HCT116 (cell line): Measurements from ENCODE around the gene PIK3R1. TPM values are rescaled to one million over a fixed set of nuclear protein-coding genes. Genes with fewer than 3 reads are reported as not detected.

Experiments
- ATAC-seq: fragments of 200-7000 bp; cut with Tn5 transposase; 2 replicates; pipeline ENCODE4 v1.9.1; 2020; ENCODE audit warnings: mild to moderate bottlenecking, moderate library complexity
- BruUV-seq: library from RNA; stranded (reverse); fragments of 400-500 nt; replicated peaks from 2 replicates; lab custom pipeline; 2021; lab: Mats Ljungman, UMichigan
- CTCF ChIA-PET: fragments of 300-600 bp; sonication (Branson Sonifier 250); formaldehyde crosslinking; loops from one replicate; lab custom pipeline; 2021; ENCODE audit warnings: antibody characterized with exemption; lab: Charles Lee
- POLR2A ChIA-PET: fragments of 300-600, 350-600 bp; sonication (Branson Sonifier 250); formaldehyde crosslinking; loops from one replicate; lab custom pipeline; 2021; ENCODE audit warnings: antibody characterized with exemption; lab: Charles Lee
- RAD21 ChIA-PET, 2 experiments: fragments of 300-600 bp; sonication (Branson Sonifier 250); formaldehyde crosslinking; loops; one replicate each; lab custom pipeline; 2023; ENCODE audit warnings: low total read pairs in 2 of 2; ENCODE audit not compliant: uncharacterized antibody in 2 of 2, unreplicated experiment in 2 of 2, low non-redundant PET in 1 of 2; lab: Charles Lee
- DNase-seq: peaks from one replicate; pipeline ENCODE4 v3.0.0-alpha.2; 2010; ENCODE audit warnings: low read depth, low spot score
- H2AFZ ChIP-seq: fragments of 200-600 bp; shearing (Covaris generic), sonication (generic); 2 replicates; pipeline ENCODE4 v1.6.1; 2017; ENCODE audit warnings: low read depth, mixed run types, mixed read lengths, antibody characterized with exemption, low read length; ENCODE audit not compliant: poor library complexity, severe bottlenecking
- H3K27ac ChIP-seq: 2 replicates; pipeline ENCODE4 v1.5.1; 2012; ENCODE audit warnings: low read depth, low read length
- H3K27me3 ChIP-seq: fragments of 200-600 bp; sonication (generic); 2 replicates; pipeline ENCODE4 v1.6.1; 2016; ENCODE audit warnings: mixed run types, low read length, mixed read lengths; ENCODE audit not compliant: insufficient read depth
- H3K36me3 ChIP-seq, 2 experiments: fragments of 200-500 bp in 1 of 2; fragments of 200-600 bp in 1 of 2; sonication (Bioruptor generic) in 1 of 2; sonication (generic) in 1 of 2; 2 replicates each; pipeline versions ENCODE4 v1.5.1 to v1.6.1; 2014 to 2016; ENCODE audit warnings: low read length in 2 of 2, inconsistent platforms in 1 of 2, mixed read lengths in 1 of 2, mixed run types in 1 of 2; ENCODE audit not compliant: insufficient read depth in 2 of 2, control insufficient read depth in 1 of 2
- H3K4me1 ChIP-seq, 2 experiments: fragments of 200-600 bp in 1 of 2; sonication (generic) in 1 of 2; 2 replicates each; pipeline versions ENCODE4 v1.5.1 to v1.6.1; 2012 to 2017; ENCODE audit warnings: low read length in 2 of 2, inconsistent platforms in 1 of 2, mild to moderate bottlenecking in 1 of 2, mixed read lengths in 1 of 2, mixed run types in 1 of 2, moderate library complexity in 1 of 2; ENCODE audit not compliant: insufficient read depth in 2 of 2, control insufficient read depth in 1 of 2
- H3K4me2 ChIP-seq: fragments of 200-600 bp; sonication (generic); 2 replicates; pipeline ENCODE4 v1.6.1; 2017; ENCODE audit warnings: mixed run types, low read length, mixed read lengths
- H3K4me3 ChIP-seq, 2 experiments: fragments of 200-600 bp in 1 of 2; sonication (generic) in 1 of 2; replicated peaks in 1 of 2; 2 replicates each; pipeline ENCODE4 v1.5.1; 2011 to 2016; ENCODE audit warnings: low read length in 2 of 2, control low read depth in 1 of 2, low read depth in 1 of 2, mild to moderate bottlenecking in 1 of 2, mixed read lengths in 1 of 2, mixed run types in 1 of 2
- H3K79me2 ChIP-seq: fragments of 200-600 bp; sonication (generic); 2 replicates; pipeline ENCODE4 v1.6.1; 2017; ENCODE audit warnings: mild to moderate bottlenecking, mixed run types, low read length, moderate library complexity, mixed read lengths; ENCODE audit not compliant: insufficient read depth
- H3K9ac ChIP-seq: fragments of 200-600 bp; sonication (generic); 2 replicates; pipeline ENCODE4 v1.6.1; 2016; ENCODE audit warnings: low read length, mixed read lengths
- H3K9me2 ChIP-seq: fragments of 200-600 bp; sonication (generic), shearing (Covaris generic); 2 replicates; pipeline ENCODE4 v1.6.1; 2017; ENCODE audit warnings: mixed run types, mild to moderate bottlenecking, moderate library complexity; ENCODE audit not compliant: insufficient read depth
- H3K9me3 ChIP-seq, 2 experiments: fragments of 200-500 bp in 1 of 2; fragments of 200-600 bp in 1 of 2; sonication (Bioruptor generic) in 1 of 2; sonication (generic) in 1 of 2; 2 replicates each; pipeline ENCODE4 v1.6.1; 2014 to 2017; ENCODE audit warnings: low read length in 2 of 2, mixed read lengths in 2 of 2, inconsistent platforms in 1 of 2, low read depth in 1 of 2, mild to moderate bottlenecking in 1 of 2, mixed run types in 1 of 2, moderate library complexity in 1 of 2; ENCODE audit not compliant: control insufficient read depth in 1 of 2, insufficient read depth in 1 of 2
- H4K20me1 ChIP-seq: fragments of 200-600 bp; sonication (generic), shearing (Covaris generic); 2 replicates; pipeline ENCODE4 v1.6.1; 2017; ENCODE audit warnings: mixed run types, mild to moderate bottlenecking, moderate library complexity; ENCODE audit not compliant: insufficient read depth
- ATF3 ChIP-seq: IDR thresholded peaks from 2 replicates; pipeline ENCODE4 v1.6.1; 2012
- CBX3 ChIP-seq: IDR thresholded peaks from 2 replicates; pipeline ENCODE4 v1.6.1; 2012; ENCODE audit warnings: low read depth
- CEBPB ChIP-seq: IDR thresholded peaks from 2 replicates; pipeline ENCODE4 v1.6.1; 2012; ENCODE audit warnings: low read depth
- EGR1 ChIP-seq: IDR thresholded peaks from 2 replicates; pipeline ENCODE4 v1.6.1; 2012; ENCODE audit warnings: low read depth
- ELF1 ChIP-seq: IDR thresholded peaks from 2 replicates; pipeline ENCODE4 v1.6.1; 2012; ENCODE audit warnings: low read depth, borderline replicate concordance
- EZH2 ChIP-seq: fragments of 200-600 bp; sonication (generic); IDR thresholded peaks from 2 replicates; pipeline ENCODE4 v1.6.1; 2017; ENCODE audit warnings: antibody characterized with exemption, mixed run types
- FOSL1 ChIP-seq: IDR thresholded peaks from 2 replicates; pipeline ENCODE4 v1.6.1; 2012; ENCODE audit warnings: low read depth
- JUND ChIP-seq: IDR thresholded peaks from 2 replicates; pipeline ENCODE4 v1.6.1; 2012
- POLR2A ChIP-seq: IDR thresholded peaks from 2 replicates; pipeline ENCODE4 v1.7.0; 2011; ENCODE audit warnings: borderline replicate concordance; ENCODE audit not compliant: insufficient read depth, insufficient read length; ENCODE audit errors: extremely low read depth
- RAD21 ChIP-seq: IDR thresholded peaks from 2 replicates; pipeline ENCODE4 v1.6.1; 2012; ENCODE audit warnings: low read depth, mild to moderate bottlenecking
- SIN3A ChIP-seq: IDR thresholded peaks from 2 replicates; pipeline ENCODE4 v1.6.1; 2012; ENCODE audit warnings: low read depth
- SRF ChIP-seq: IDR thresholded peaks from 2 replicates; pipeline ENCODE4 v1.6.1; 2012; ENCODE audit warnings: low read depth
- TCF7L2 ChIP-seq: IDR thresholded peaks from 2 replicates; pipeline ENCODE4 v1.7.0; 2011; ENCODE audit warnings: borderline replicate concordance, inconsistent platforms; ENCODE audit not compliant: insufficient read depth, insufficient read length; ENCODE audit errors: extremely low read depth
- ZFX ChIP-seq: fragments of 450-650 bp; IDR thresholded peaks from 2 replicates; pipeline ENCODE4 v1.6.1; 2017
- intact Hi-C: fragments of 100-400 bp; cut with micrococcal nuclease; formaldehyde crosslinking; loops from 2 replicates; pipeline ENCODE4 v1.10.0; 2022
- total RNA-seq: library from RNA; stranded (reverse); gene quantifications from one replicate; pipeline ENCODE4 v1.2.1, GENCODE V29; 2021; ENCODE audit not compliant: unreplicated experiment
- TF ChIP-seq, protein P1 (sequence below): IDR thresholded peaks from 2 replicates; pipeline ENCODE4 v1.6.1; 2012; ENCODE audit warnings: low read depth
- TF ChIP-seq, protein P2 (sequence below): IDR thresholded peaks from 2 replicates; pipeline ENCODE4 v1.6.1; 2011; ENCODE audit warnings: mild to moderate bottlenecking, low read length, moderate library complexity; ENCODE audit not compliant: insufficient replicate concordance; ENCODE audit errors: extremely low read depth
- TF ChIP-seq, protein P3 (sequence below), 3 experiments: fragments of 200-600 bp in 1 of 3; sonication (generic) in 1 of 3; IDR thresholded peaks in 2 of 3; conservative IDR thresholded peaks in 1 of 3; 2 replicates each; pipeline ENCODE4 v1.5.1; 2012 to 2017; ENCODE audit warnings: low read depth in 2 of 3, low read length in 2 of 3, antibody characterized with exemption in 1 of 3, borderline replicate concordance in 1 of 3, control low read depth in 1 of 3, mild to moderate bottlenecking in 1 of 3, mixed read lengths in 1 of 3, mixed run types in 1 of 3, moderate library complexity in 1 of 3; ENCODE audit not compliant: insufficient read depth in 1 of 3

The PIK3R1 gene
- total RNA-seq, 1 experiment from 2014 or later: 7.2 TPM

GRCh38 chr5:68304421-68305052 lies 89.0 kb downstream of the PIK3R1 start:
- no peak overlapping the region for H2AFZ ChIP-seq
- no TSS peak for BruUV-seq
- H3K4me2 ChIP-seq: no peak overlapping the region
- H3K9me3 ChIP-seq: no peaks in the 10 kb centered on the region
- no peak overlapping the region for H3K4me3 ChIP-seq
- DNase-seq (no peak), ATAC-seq (no peak)
- H3K27me3 ChIP-seq: no peaks in the 10 kb centered on the region
- no peak for TF ChIP-seq SRF
- TF ChIP-seq SIN3A: no peak
- TF ChIP-seq, protein P1, sequence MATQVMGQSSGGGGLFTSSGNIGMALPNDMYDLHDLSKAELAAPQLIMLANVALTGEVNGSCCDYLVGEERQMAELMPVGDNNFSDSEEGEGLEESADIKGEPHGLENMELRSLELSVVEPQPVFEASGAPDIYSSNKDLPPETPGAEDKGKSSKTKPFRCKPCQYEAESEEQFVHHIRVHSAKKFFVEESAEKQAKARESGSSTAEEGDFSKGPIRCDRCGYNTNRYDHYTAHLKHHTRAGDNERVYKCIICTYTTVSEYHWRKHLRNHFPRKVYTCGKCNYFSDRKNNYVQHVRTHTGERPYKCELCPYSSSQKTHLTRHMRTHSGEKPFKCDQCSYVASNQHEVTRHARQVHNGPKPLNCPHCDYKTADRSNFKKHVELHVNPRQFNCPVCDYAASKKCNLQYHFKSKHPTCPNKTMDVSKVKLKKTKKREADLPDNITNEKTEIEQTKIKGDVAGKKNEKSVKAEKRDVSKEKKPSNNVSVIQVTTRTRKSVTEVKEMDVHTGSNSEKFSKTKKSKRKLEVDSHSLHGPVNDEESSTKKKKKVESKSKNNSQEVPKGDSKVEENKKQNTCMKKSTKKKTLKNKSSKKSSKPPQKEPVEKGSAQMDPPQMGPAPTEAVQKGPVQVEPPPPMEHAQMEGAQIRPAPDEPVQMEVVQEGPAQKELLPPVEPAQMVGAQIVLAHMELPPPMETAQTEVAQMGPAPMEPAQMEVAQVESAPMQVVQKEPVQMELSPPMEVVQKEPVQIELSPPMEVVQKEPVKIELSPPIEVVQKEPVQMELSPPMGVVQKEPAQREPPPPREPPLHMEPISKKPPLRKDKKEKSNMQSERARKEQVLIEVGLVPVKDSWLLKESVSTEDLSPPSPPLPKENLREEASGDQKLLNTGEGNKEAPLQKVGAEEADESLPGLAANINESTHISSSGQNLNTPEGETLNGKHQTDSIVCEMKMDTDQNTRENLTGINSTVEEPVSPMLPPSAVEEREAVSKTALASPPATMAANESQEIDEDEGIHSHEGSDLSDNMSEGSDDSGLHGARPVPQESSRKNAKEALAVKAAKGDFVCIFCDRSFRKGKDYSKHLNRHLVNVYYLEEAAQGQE: no peak
- no peak for TF ChIP-seq TCF7L2
- no peak for TF ChIP-seq POLR2A
- TF ChIP-seq FOSL1: no peak
- TF ChIP-seq ZFX: no peak
- TF ChIP-seq EZH2: no peak
- no peak for TF ChIP-seq ELF1
- no peak for TF ChIP-seq ATF3
- no peak for TF ChIP-seq CBX3
- TF ChIP-seq RAD21: no peak
- no peak for TF ChIP-seq JUND
- TF ChIP-seq, protein P2, sequence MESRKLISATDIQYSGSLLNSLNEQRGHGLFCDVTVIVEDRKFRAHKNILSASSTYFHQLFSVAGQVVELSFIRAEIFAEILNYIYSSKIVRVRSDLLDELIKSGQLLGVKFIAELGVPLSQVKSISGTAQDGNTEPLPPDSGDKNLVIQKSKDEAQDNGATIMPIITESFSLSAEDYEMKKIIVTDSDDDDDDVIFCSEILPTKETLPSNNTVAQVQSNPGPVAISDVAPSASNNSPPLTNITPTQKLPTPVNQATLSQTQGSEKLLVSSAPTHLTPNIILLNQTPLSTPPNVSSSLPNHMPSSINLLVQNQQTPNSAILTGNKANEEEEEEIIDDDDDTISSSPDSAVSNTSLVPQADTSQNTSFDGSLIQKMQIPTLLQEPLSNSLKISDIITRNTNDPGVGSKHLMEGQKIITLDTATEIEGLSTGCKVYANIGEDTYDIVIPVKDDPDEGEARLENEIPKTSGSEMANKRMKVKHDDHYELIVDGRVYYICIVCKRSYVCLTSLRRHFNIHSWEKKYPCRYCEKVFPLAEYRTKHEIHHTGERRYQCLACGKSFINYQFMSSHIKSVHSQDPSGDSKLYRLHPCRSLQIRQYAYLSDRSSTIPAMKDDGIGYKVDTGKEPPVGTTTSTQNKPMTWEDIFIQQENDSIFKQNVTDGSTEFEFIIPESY: no peak
- TF ChIP-seq EGR1: no peak
- TF ChIP-seq, protein P3, sequence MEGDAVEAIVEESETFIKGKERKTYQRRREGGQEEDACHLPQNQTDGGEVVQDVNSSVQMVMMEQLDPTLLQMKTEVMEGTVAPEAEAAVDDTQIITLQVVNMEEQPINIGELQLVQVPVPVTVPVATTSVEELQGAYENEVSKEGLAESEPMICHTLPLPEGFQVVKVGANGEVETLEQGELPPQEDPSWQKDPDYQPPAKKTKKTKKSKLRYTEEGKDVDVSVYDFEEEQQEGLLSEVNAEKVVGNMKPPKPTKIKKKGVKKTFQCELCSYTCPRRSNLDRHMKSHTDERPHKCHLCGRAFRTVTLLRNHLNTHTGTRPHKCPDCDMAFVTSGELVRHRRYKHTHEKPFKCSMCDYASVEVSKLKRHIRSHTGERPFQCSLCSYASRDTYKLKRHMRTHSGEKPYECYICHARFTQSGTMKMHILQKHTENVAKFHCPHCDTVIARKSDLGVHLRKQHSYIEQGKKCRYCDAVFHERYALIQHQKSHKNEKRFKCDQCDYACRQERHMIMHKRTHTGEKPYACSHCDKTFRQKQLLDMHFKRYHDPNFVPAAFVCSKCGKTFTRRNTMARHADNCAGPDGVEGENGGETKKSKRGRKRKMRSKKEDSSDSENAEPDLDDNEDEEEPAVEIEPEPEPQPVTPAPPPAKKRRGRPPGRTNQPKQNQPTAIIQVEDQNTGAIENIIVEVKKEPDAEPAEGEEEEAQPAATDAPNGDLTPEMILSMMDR (IDR thresholded peaks at IDR 0.05 in 2 of 3, conservative IDR thresholded peaks at IDR 0.05 in 1 of 3; ENCODE audit: borderline replicate concordance in 1 of 3, insufficient read depth in 1 of 3, low read depth in 2 of 3, low read length in 2 of 3): no peak
- no peak for TF ChIP-seq CEBPB
- H3K9me2 ChIP-seq: no peaks in the 10 kb centered on the region
- H3K9ac ChIP-seq: no peak overlapping the region
- H3K4me1 ChIP-seq: no peaks in the 10 kb centered on the region
- H3K36me3 ChIP-seq: no peaks in the 10 kb centered on the region
- no peaks in the 10 kb centered on the region for H4K20me1 ChIP-seq
- ChIA-PET CTCF (no interaction called here), POLR2A (no interaction called here), RAD21 (no interaction called here)
- intact Hi-C loops: no loop called here
- H3K27ac ChIP-seq: no peak overlapping the region
- H3K79me2 ChIP-seq: no peaks in the 10 kb centered on the region
